IMR-90 (cell line): ENCODE results near the gene SMYD1. TPM values are rescaled to one million over a fixed set of nuclear protein-coding genes. Genes with fewer than 3 reads are reported as not detected.

Source experiments
- ATAC-seq: fragments of 200-7000 bp; cut with Tn5 transposase; 2 replicates; pipeline ENCODE4 v1.9.1; 2020; ENCODE audit warnings: low read depth, mild to moderate bottlenecking, moderate library complexity
- BruUV-seq: library from RNA; stranded (reverse); fragments of 400-500 nt; replicated peaks from 2 replicates; lab custom pipeline; 2021; lab: Mats Ljungman, UMichigan
- CTCF ChIA-PET: fragments of 300-600 bp; formaldehyde crosslinking; extraction: SDS; loops from one replicate; lab custom pipeline; 2021; ENCODE audit warnings: antibody characterized with exemption; lab: Yijun Ruan, JAX
- POLR2A ChIA-PET: fragments of 300-600 bp; sonication (Branson Sonifier 250); formaldehyde crosslinking; loops from one replicate; lab custom pipeline; 2022; ENCODE audit warnings: antibody characterized with exemption; ENCODE audit not compliant: unreplicated experiment; lab: Charles Lee
- DNase-seq: peaks from one replicate; pipeline ENCODE4 v3.0.0; 2013
- H2AFZ ChIP-seq: replicated peaks from 2 replicates; pipeline ENCODE3; 2013; ENCODE audit warnings: low read length, mild to moderate bottlenecking; ENCODE audit not compliant: poor library complexity
- H2AK5ac ChIP-seq: 2 replicates; pipeline ENCODE4 v1.6.1; 2013; ENCODE audit warnings: low read depth, low read length, inconsistent platforms
- H2AK9ac ChIP-seq: replicated peaks from 2 replicates; pipeline ENCODE3; 2013; ENCODE audit warnings: mild to moderate bottlenecking, low read depth, low read length, moderate library complexity; ENCODE audit not compliant: poor library complexity
- H2BK120ac ChIP-seq: 2 replicates; pipeline ENCODE4 v1.6.1; 2013; ENCODE audit warnings: low read depth, low read length, inconsistent platforms
- H2BK15ac ChIP-seq: 3 replicates; pipeline ENCODE4 v1.6.1; 2013; ENCODE audit warnings: low read depth, low read length, inconsistent platforms
- H2BK20ac ChIP-seq: 2 replicates; pipeline ENCODE4 v1.6.1; 2013; ENCODE audit warnings: low read depth, mild to moderate bottlenecking, inconsistent platforms, low read length, moderate library complexity
- H2BK5ac ChIP-seq: 2 replicates; pipeline ENCODE4 v1.6.1; 2013; ENCODE audit warnings: mild to moderate bottlenecking, low read depth, low read length, inconsistent platforms; ENCODE audit not compliant: poor library complexity, severe bottlenecking
- H3K14ac ChIP-seq: replicated peaks from 2 replicates; pipeline ENCODE4 v1.6.1; 2013; ENCODE audit warnings: low read depth, low read length, inconsistent platforms
- H3K18ac ChIP-seq: 2 replicates; pipeline ENCODE4 v1.6.1; 2013; ENCODE audit warnings: low read depth, low read length, control low read depth
- H3K23ac ChIP-seq: 2 replicates; pipeline ENCODE4 v1.6.1; 2013; ENCODE audit warnings: low read depth, low read length, inconsistent platforms
- H3K27ac ChIP-seq: 2 replicates; pipeline ENCODE4 v1.5.1; 2013; ENCODE audit warnings: mild to moderate bottlenecking, control low read depth, low read length; ENCODE audit not compliant: insufficient read depth
- H3K27me3 ChIP-seq: 2 replicates; pipeline ENCODE4 v1.6.1; 2013; ENCODE audit warnings: low read length; ENCODE audit not compliant: control insufficient read depth, insufficient read depth
- H3K36me3 ChIP-seq: 2 replicates; pipeline ENCODE4 v1.6.1; 2013; ENCODE audit warnings: low read length, mixed read lengths; ENCODE audit not compliant: control insufficient read depth, insufficient read depth
- H3K4ac ChIP-seq: 2 replicates; pipeline ENCODE4 v1.6.1; 2013; ENCODE audit warnings: low read depth, low read length, inconsistent platforms
- H3K4me1 ChIP-seq: 2 replicates; pipeline ENCODE4 v1.6.1; 2013; ENCODE audit warnings: low read length, mixed read lengths; ENCODE audit not compliant: control insufficient read depth, insufficient read depth
- H3K4me2 ChIP-seq: 2 replicates; pipeline ENCODE4 v1.6.1; 2013; ENCODE audit warnings: low read depth, mild to moderate bottlenecking, control low read depth, low read length, moderate library complexity
- H3K4me3 ChIP-seq: 2 replicates; pipeline ENCODE4 v1.5.1; 2013; ENCODE audit warnings: low read depth, mild to moderate bottlenecking, control low read depth, low read length, moderate library complexity; ENCODE audit not compliant: insufficient read depth
- H3K56ac ChIP-seq: 2 replicates; pipeline ENCODE4 v1.6.1; 2013; ENCODE audit warnings: low read length, inconsistent platforms; ENCODE audit not compliant: insufficient read depth; ENCODE audit errors: extremely low read depth
- H3K79me1 ChIP-seq, 2 experiments: 2 replicates each; pipeline ENCODE4 v1.6.1; 2013; ENCODE audit warnings: low read length in 2 of 2, inconsistent platforms in 1 of 2, low read depth in 1 of 2
- H3K9ac ChIP-seq: 2 replicates; pipeline ENCODE4 v1.6.1; 2013; ENCODE audit warnings: low read depth, low read length, control low read depth
- H3K9me1 ChIP-seq: 2 replicates; pipeline ENCODE4 v1.6.1; 2013; ENCODE audit warnings: low read length, inconsistent platforms; ENCODE audit not compliant: insufficient read depth
- H3K9me3 ChIP-seq: 2 replicates; pipeline ENCODE4 v1.6.1; 2013; ENCODE audit warnings: low read length; ENCODE audit not compliant: control insufficient read depth, insufficient read depth
- H4K20me1 ChIP-seq: 2 replicates; pipeline ENCODE4 v1.6.1; 2013; ENCODE audit warnings: low read length, inconsistent platforms; ENCODE audit not compliant: insufficient read depth
- H4K5ac ChIP-seq: 2 replicates; pipeline ENCODE4 v1.6.1; 2013; ENCODE audit warnings: mild to moderate bottlenecking, low read depth, low read length, control low read depth
- H4K8ac ChIP-seq, 2 experiments: 2 replicates each; pipeline ENCODE4 v1.6.1; 2013; ENCODE audit warnings: low read depth in 2 of 2, low read length in 2 of 2, control low read depth in 1 of 2, inconsistent platforms in 1 of 2
- H4K91ac ChIP-seq: 2 replicates; pipeline ENCODE4 v1.6.1; 2013; ENCODE audit warnings: low read depth, low read length, inconsistent platforms; ENCODE audit not compliant: insufficient read depth
- WGBS, 2 experiments: methylation state at CpG; one replicate each; pipeline versions ENCODE4 v1.1.5 to v1.1.7; 2013; ENCODE audit warnings: missing lambda C conversion rate in 2 of 2; ENCODE audit not compliant: insufficient read length in 1 of 2; ENCODE audit errors: extremely low coverage in 2 of 2; 5-methylcytosine and 5-hydroxymethylcytosine counted together
- dilution Hi-C: fragments of 300-500 bp; cut with HindIII; formaldehyde crosslinking; loops from one replicate; pipeline ENCODE4 v1.14.3; 2018; ENCODE audit warnings: low sequenced_read_pairs; ENCODE audit not compliant: unreplicated experiment
- in situ Hi-C: fragments of 300-500 bp; cut with MboI; formaldehyde crosslinking; loops from 3 replicates; pipeline ENCODE4 v1.14.3; 2019; ENCODE audit warnings: low sequenced_read_pairs, inconsistent platforms, mixed read lengths
- intact Hi-C: fragments of 100-400 bp; cut with micrococcal nuclease; formaldehyde crosslinking; loops from 2 replicates; pipeline ENCODE4 v1.10.0; 2022
- polyA plus RNA-seq, 3 experiments: library from polyadenylated mRNA; depleted of rRNA; stranded (reverse); fragments of >200 nt; gene quantifications; 2 replicates each; pipeline ENCODE4 v1.2.3, GENCODE V29; 2012; ENCODE audit warnings: low replicate concordance in 1 of 3
- total RNA-seq: library from RNA; depleted of rRNA; stranded (reverse); fragments of >200 nt; gene quantifications from 2 replicates; pipeline ENCODE4 v1.2.3, GENCODE V29; 2012
- TF ChIP-seq, protein P1 (sequence below): conservative IDR thresholded peaks from 2 replicates; pipeline ENCODE4 v1.5.1; 2012; ENCODE audit warnings: mild to moderate bottlenecking, low read depth, low read length, improper control_type of control experiment

Gene SMYD1
- total and polyA plus RNA-seq, 2 of the 4 experiments (the other 2 are of a cell fraction): not detected

- H3K4me3 ChIP-seq: no peak overlapping the region
- no peak overlapping the region for H2BK15ac ChIP-seq
- no peak overlapping the region for H3K23ac ChIP-seq
- no peak for ATAC-seq
- BruUV-seq: no TSS peak
- H3K9me1 ChIP-seq: no peaks in the 10 kb centered on the region
- no peak overlapping the region for H4K91ac ChIP-seq
- H3K27me3 ChIP-seq: peaks cover 19% of the 10 kb centered on the region
- no peak overlapping the region for H2AK9ac ChIP-seq
- H3K4ac ChIP-seq: no peak overlapping the region
- intact Hi-C loops (no loop called here), in situ Hi-C loops (no loop called here), dilution Hi-C loops (no loop called here)
- H3K36me3 ChIP-seq: no peaks in the 10 kb centered on the region
- no peaks in the 10 kb centered on the region for H4K20me1 ChIP-seq
- H2BK5ac ChIP-seq: no peak overlapping the region
- no peak overlapping the region for H3K27ac ChIP-seq
- ChIA-PET CTCF (interaction anchor here (1.0 kb wide), 1 partner anchor 20 kb away, joined by 3 read pairs; no protein-coding TSS in a partner anchor), POLR2A (no interaction called here)
- H2AFZ ChIP-seq: no peak overlapping the region
- TF ChIP-seq, protein P1, sequence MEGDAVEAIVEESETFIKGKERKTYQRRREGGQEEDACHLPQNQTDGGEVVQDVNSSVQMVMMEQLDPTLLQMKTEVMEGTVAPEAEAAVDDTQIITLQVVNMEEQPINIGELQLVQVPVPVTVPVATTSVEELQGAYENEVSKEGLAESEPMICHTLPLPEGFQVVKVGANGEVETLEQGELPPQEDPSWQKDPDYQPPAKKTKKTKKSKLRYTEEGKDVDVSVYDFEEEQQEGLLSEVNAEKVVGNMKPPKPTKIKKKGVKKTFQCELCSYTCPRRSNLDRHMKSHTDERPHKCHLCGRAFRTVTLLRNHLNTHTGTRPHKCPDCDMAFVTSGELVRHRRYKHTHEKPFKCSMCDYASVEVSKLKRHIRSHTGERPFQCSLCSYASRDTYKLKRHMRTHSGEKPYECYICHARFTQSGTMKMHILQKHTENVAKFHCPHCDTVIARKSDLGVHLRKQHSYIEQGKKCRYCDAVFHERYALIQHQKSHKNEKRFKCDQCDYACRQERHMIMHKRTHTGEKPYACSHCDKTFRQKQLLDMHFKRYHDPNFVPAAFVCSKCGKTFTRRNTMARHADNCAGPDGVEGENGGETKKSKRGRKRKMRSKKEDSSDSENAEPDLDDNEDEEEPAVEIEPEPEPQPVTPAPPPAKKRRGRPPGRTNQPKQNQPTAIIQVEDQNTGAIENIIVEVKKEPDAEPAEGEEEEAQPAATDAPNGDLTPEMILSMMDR: no peak
- H2BK120ac ChIP-seq: no peak overlapping the region
- no peaks in the 10 kb centered on the region for H3K9me3 ChIP-seq
- H4K8ac ChIP-seq: no peak overlapping the region
- no peak for DNase-seq
- no peak overlapping the region for H3K14ac ChIP-seq
- no peak overlapping the region for H2BK20ac ChIP-seq
- H3K4me1 ChIP-seq: no peaks in the 10 kb centered on the region
- no peak overlapping the region for H4K5ac ChIP-seq
- H3K56ac ChIP-seq: no peak overlapping the region
- H3K9ac ChIP-seq: no peak overlapping the region
- H3K18ac ChIP-seq: no peak overlapping the region
- no CpG with 5 or more reads among the region's 2 CpGs for WGBS, 2 experiments
- H3K79me1 ChIP-seq: no peaks in the 10 kb centered on the region
- H3K4me2 ChIP-seq: no peak overlapping the region
- no peak overlapping the region for H2AK5ac ChIP-seq
Observed at GRCh38 chr2:88080545-88080944, 12.9 kb downstream of the SMYD1 start.
